ENCODE results near the gene CLCF1. TPM values are rescaled to one million over a fixed set of nuclear protein-coding genes. Genes with fewer than 3 reads are reported as not detected.

Gene CLCF1
- total and polyA plus RNA-seq, 7 donors = 0.92 to 49.8 (median 4.3) TPM

GRCh38 chr11:67390947-67391303, 17.5 kb upstream of the CLCF1 start:
- Histone ChIP-seq H3K4me3 (peak overlapping the region; percentile 65 to 87 (median 80)), H3K36me3 (peaks cover 0 to 24% (median 0%) of the 10 kb centered on the region in 4 donors), H3K27ac (peak overlapping the region; percentile 84 to 89 (median 85)), H3K9me3 (no peaks in the 10 kb centered on the region), H3K4me1 (peaks cover 0 to 31% (median 19%) of the 10 kb centered on the region in 4 donors), H3K27me3 (no peaks in the 10 kb centered on the region)
- no peak for DNase-seq
- intact Hi-C loops (cut with DNase I) = no loop called here
- WGBS, 2 donors = 7 to 14% methylated on average over 15 of the region's 15 CpGs
- TF ChIP-seq, protein P1, sequence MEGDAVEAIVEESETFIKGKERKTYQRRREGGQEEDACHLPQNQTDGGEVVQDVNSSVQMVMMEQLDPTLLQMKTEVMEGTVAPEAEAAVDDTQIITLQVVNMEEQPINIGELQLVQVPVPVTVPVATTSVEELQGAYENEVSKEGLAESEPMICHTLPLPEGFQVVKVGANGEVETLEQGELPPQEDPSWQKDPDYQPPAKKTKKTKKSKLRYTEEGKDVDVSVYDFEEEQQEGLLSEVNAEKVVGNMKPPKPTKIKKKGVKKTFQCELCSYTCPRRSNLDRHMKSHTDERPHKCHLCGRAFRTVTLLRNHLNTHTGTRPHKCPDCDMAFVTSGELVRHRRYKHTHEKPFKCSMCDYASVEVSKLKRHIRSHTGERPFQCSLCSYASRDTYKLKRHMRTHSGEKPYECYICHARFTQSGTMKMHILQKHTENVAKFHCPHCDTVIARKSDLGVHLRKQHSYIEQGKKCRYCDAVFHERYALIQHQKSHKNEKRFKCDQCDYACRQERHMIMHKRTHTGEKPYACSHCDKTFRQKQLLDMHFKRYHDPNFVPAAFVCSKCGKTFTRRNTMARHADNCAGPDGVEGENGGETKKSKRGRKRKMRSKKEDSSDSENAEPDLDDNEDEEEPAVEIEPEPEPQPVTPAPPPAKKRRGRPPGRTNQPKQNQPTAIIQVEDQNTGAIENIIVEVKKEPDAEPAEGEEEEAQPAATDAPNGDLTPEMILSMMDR (IDR thresholded peaks at IDR 0.05) = no peak
- TF ChIP-seq EP300 (IDR thresholded peaks at IDR 0.05) = no peak
- no peak for TF ChIP-seq POLR2A (IDR thresholded peaks at IDR 0.05)
- TF ChIP-seq POLR2AphosphoS5 (IDR thresholded peaks at IDR 0.05) = no peak

DNA sequence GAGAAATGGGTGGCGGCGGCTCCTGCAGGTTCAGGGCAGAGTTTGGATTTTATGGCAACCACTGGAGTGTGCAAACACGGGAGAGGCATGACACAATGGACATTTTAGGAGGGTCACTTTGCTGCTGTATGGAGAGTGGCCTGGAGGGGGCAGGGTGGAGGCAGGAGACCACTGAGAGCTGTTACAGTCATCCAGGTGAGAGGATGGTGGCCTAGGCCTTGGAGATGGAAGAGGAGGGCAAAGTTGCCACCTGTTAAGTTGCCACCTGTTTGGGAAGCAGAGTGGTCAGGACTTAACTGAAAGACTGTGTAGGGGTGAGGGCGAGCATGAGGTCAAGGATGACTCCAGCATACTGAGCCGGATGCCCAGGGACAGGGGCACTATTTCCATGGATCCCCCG, 16.1 kb upstream of the CLCF1 start:
- DNase-seq = no peak
- H3K4me3 ChIP-seq = no peak overlapping the region
- H3K36me3 ChIP-seq = peaks cover 0 to 14% (median 0%) of the 10 kb centered on the region in 4 donors
- intact Hi-C loops (cut with DNase I) = no loop called here
- H3K27ac ChIP-seq = no peak overlapping the region
- H3K9me3 ChIP-seq = no peaks in the 10 kb centered on the region
- 41 to 69% methylated on average over 6 of the region's 6 CpGs for WGBS, 2 donors
- TF ChIP-seq POLR2AphosphoS5 (IDR thresholded peaks at IDR 0.05) (no peak), POLR2A (IDR thresholded peaks at IDR 0.05) (no peak), EP300 (IDR thresholded peaks at IDR 0.05) (no peak)
- TF ChIP-seq, protein P1 (IDR thresholded peaks at IDR 0.05) = peak in 3 of 4 experiments; percentile 46 to 62 (median 51)
- H3K27me3 ChIP-seq = no peaks in the 10 kb centered on the region
- peaks cover 0 to 42% (median 29%) of the 10 kb centered on the region in 4 donors for H3K4me1 ChIP-seq

DNA sequence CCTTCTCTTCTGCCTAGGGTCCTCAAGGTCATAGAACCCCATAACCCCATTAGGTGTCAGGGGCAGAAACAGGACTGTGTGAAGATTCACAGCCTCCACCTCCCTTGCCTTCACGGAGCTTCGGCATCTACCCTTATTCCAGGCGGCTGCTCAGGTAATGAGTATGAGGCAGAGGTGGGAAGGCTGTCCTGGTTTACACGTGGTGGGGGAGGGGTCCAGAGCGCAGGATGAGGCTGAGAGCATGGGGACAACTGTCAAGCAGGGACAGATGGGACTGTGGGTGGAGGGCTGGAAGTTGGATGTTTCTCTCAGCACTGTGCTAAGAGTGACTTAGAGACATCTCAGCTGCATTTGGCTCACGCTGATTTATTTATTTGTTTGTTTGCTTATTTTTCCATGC, 14.1 kb upstream of the CLCF1 start:
- no peak for DNase-seq
- TF ChIP-seq POLR2AphosphoS5 (IDR thresholded peaks at IDR 0.05) (no peak), POLR2A (IDR thresholded peaks at IDR 0.05) (no peak), EP300 (IDR thresholded peaks at IDR 0.05) (no peak)
- TF ChIP-seq, protein P1 (IDR thresholded peaks at IDR 0.05) = no peak
- Histone ChIP-seq H3K27ac (no peak overlapping the region), H3K36me3 (no peaks in the 10 kb centered on the region), H3K4me1 (peaks cover 0 to 32% (median 26%) of the 10 kb centered on the region in 4 donors), H3K27me3 (no peaks in the 10 kb centered on the region), H3K9me3 (no peaks in the 10 kb centered on the region), H3K4me3 (no peak overlapping the region)
- WGBS, 2 donors = 69 to 72% methylated on average over 6 of the region's 6 CpGs
- intact Hi-C loops (cut with DNase I) = no loop called here

DNA sequence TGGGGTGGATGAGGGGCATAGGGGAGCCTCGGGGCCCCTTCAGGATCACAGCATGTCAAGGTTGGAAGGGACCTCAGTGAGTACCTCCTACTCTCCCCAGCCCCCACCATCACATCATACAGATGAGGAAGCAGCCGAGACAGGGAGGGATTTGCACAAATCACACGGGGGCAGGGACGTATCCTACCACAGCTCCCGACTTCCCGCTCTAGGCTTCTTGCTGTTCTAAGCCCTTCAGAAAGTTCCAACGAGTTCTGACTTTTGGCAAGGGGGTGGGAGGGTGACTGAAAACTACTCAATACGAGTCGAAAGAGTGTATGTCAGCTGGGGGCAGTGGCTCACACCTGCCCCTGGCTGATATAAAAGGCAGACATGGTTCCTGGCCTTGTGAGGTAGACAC, 13.7 kb upstream of the CLCF1 start:
- H3K27ac ChIP-seq = no peak overlapping the region
- 47 to 66% methylated on average over 9 of the region's 9 CpGs for whole genome bisulfite sequencing, 2 donors
- no peak for TF ChIP-seq EP300 (IDR thresholded peaks at IDR 0.05)
- TF ChIP-seq POLR2A (IDR thresholded peaks at IDR 0.05) = no peak
- TF ChIP-seq, protein P1 (IDR thresholded peaks at IDR 0.05) = no peak
- intact Hi-C loops (cut with DNase I) = no loop called here
- H3K4me3 ChIP-seq = no peak overlapping the region
- H3K36me3 ChIP-seq = no peaks in the 10 kb centered on the region
- DNase-seq = no peak
- H3K27me3 ChIP-seq = no peaks in the 10 kb centered on the region
- no peaks in the 10 kb centered on the region for H3K9me3 ChIP-seq
- H3K4me1 ChIP-seq = peaks cover 0 to 32% (median 24%) of the 10 kb centered on the region in 4 donors

- Histone ChIP-seq H3K27ac (peak overlapping the region in 2 of 4 donors; percentile 41 to 46), H3K9me3 (no peaks in the 10 kb centered on the region), H3K4me1 (peaks cover 0 to 18% (median 13%) of the 10 kb centered on the region in 4 donors), H3K4me3 (no peak overlapping the region), H3K27me3 (no peaks in the 10 kb centered on the region), H3K36me3 (no peaks in the 10 kb centered on the region)
- TF ChIP-seq, protein P1 (IDR thresholded peaks at IDR 0.05) = no peak
- TF ChIP-seq POLR2A (IDR thresholded peaks at IDR 0.05) (no peak), POLR2AphosphoS5 (IDR thresholded peaks at IDR 0.05) (no peak), EP300 (IDR thresholded peaks at IDR 0.05) (no peak)
- WGBS, 2 donors = 17 to 63% methylated on average over 3 of the region's 3 CpGs
- DNase-seq = no peak
- intact Hi-C loops (cut with DNase I) = loop anchor here (5.0 kb wide), 1 partner anchor 118 kb away; the partner anchor contains the start of gene GRK2
These were observed 11.5 kb upstream of the CLCF1 start for GRCh38 chr11:67384851-67385366.
